ENCODE data around the gene GRID1. TPM values are rescaled to one million over a fixed set of nuclear protein-coding genes. Genes with fewer than 3 reads are reported as not detected.
A peak's percentile ranks its signal among the peaks of the same experiment; 100 is the strongest.

Gene GRID1
- total and polyA plus RNA-seq, 8 donors, result 0.31 to 8.5 (median 1.0) TPM; not detected in 1

DNA sequence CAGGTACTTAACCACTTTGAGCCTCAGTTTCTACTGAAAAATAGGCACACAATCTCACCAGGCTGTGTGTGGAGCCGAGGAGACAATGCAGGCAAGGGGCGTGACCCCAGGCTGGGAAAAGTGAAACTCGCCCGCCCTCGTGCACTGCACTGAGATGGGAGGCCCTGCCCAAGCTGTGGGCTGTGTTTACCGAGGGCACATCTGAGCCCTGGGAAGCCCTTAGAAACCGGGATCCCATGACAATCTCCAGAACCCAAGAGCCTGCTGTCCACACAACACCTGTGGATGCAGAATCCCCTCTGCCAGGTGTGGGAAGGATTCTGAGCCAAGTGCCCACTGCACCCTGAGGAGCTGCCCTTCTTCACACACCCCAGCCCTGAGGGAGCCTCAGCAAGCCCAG, 198.3 kb downstream of the GRID1 start:
- TF ChIP-seq, protein P1, sequence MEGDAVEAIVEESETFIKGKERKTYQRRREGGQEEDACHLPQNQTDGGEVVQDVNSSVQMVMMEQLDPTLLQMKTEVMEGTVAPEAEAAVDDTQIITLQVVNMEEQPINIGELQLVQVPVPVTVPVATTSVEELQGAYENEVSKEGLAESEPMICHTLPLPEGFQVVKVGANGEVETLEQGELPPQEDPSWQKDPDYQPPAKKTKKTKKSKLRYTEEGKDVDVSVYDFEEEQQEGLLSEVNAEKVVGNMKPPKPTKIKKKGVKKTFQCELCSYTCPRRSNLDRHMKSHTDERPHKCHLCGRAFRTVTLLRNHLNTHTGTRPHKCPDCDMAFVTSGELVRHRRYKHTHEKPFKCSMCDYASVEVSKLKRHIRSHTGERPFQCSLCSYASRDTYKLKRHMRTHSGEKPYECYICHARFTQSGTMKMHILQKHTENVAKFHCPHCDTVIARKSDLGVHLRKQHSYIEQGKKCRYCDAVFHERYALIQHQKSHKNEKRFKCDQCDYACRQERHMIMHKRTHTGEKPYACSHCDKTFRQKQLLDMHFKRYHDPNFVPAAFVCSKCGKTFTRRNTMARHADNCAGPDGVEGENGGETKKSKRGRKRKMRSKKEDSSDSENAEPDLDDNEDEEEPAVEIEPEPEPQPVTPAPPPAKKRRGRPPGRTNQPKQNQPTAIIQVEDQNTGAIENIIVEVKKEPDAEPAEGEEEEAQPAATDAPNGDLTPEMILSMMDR (IDR thresholded peaks at IDR 0.05), result no peak
- no peak for TF ChIP-seq POLR2AphosphoS5 (IDR thresholded peaks at IDR 0.05)
- no peak for TF ChIP-seq EP300 (IDR thresholded peaks at IDR 0.05)
- no peak for TF ChIP-seq POLR2A (IDR thresholded peaks at IDR 0.05)
- no peaks in the 10 kb centered on the region for H3K4me1 ChIP-seq
- H3K27me3 ChIP-seq, result no peaks in the 10 kb centered on the region
- peak in 1 of 2 donors; percentile 26 for DNase-seq
- H3K9me3 ChIP-seq, result no peaks in the 10 kb centered on the region
- H3K27ac ChIP-seq, result no peak overlapping the region
- no peak overlapping the region for H3K4me3 ChIP-seq
- no peaks in the 10 kb centered on the region for H3K36me3 ChIP-seq
- WGBS, 5 donors, result 26 to 55% (median 38%) methylated on average over 5 to 7 of the region's 7 CpGs
- intact Hi-C loops (cut with DNase I; ENCODE audit: low total_unique reads), result no loop called here

DNA sequence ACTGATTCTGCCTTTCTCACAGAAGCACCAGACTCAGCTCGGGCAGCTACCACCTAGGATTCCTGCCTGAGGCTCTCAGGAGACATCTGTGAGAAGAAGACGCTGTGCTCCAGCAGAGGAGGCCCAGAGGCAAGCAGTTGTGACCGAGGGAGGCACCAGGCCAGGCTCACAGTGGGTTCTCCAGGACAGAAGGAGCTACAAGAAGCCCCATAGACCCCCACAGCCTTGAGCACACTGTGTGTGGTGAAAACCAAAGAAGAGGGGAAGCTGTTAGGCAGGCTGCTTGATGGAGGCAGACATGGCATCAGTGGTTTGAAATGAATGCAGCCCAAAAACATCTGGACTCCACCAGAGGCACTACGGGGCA, 198.8 kb downstream of the GRID1 start:
- WGBS, 5 donors, result 56 to 90% (median 85%) methylated on average over 4 of the region's 4 CpGs
- DNase-seq, result no peak
- H3K4me3 ChIP-seq, result no peak overlapping the region
- TF ChIP-seq POLR2AphosphoS5 (IDR thresholded peaks at IDR 0.05), result no peak
- no peak for TF ChIP-seq POLR2A (IDR thresholded peaks at IDR 0.05)
- TF ChIP-seq, protein P1 (IDR thresholded peaks at IDR 0.05), result no peak
- no peaks in the 10 kb centered on the region for H3K36me3 ChIP-seq
- no peak overlapping the region for H3K27ac ChIP-seq
- intact Hi-C loops (cut with DNase I; ENCODE audit: low total_unique reads), result no loop called here
- no peaks in the 10 kb centered on the region for H3K9me3 ChIP-seq
- H3K4me1 ChIP-seq, result no peaks in the 10 kb centered on the region
- no peaks in the 10 kb centered on the region for H3K27me3 ChIP-seq

DNA sequence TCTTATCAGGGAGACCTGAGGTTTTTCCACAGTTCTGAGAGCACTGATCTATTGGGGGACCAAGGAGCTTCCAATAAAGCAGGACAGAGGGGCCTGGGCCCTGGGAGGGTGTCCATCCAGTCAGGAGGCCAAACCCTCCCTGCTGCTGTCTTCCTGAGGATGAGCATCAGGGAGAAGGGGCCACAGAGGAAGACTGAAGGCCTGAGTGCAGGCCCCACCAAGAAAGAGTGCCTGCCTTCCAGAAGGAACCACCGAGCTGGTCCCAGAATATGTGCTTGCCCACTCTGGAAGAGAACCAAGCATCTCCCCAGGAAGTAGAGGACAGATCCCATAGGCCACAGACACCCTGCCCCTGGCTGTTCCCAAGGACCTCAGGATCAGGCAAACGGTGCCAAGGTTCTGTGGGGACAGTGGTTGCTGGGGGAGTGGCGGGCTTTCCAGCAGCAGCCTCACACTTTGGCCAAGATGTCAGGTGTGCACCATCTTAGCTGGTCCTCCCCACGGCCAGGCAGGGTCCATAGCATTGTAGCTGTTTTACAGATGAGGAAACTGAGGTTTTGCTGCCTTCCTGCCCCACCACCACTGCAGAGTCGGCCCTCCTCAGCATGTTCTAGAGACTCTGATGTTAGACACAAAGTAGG, 199.4 kb downstream of the GRID1 start:
- 68 to 86% (median 83%) methylated on average over 1 to 5 of the region's 5 CpGs for WGBS, 5 donors
- no peak overlapping the region for H3K4me3 ChIP-seq
- TF ChIP-seq POLR2AphosphoS5 (IDR thresholded peaks at IDR 0.05) (no peak), EP300 (IDR thresholded peaks at IDR 0.05) (no peak), POLR2A (IDR thresholded peaks at IDR 0.05) (no peak)
- TF ChIP-seq, protein P1 (IDR thresholded peaks at IDR 0.05), result no peak
- H3K36me3 ChIP-seq, result no peaks in the 10 kb centered on the region
- intact Hi-C loops (cut with DNase I; ENCODE audit: low total_unique reads), result no loop called here
- H3K27ac ChIP-seq, result no peak overlapping the region
- no peak for DNase-seq
- no peaks in the 10 kb centered on the region for H3K27me3 ChIP-seq
- no peaks in the 10 kb centered on the region for H3K4me1 ChIP-seq
- no peaks in the 10 kb centered on the region for H3K9me3 ChIP-seq

DNA sequence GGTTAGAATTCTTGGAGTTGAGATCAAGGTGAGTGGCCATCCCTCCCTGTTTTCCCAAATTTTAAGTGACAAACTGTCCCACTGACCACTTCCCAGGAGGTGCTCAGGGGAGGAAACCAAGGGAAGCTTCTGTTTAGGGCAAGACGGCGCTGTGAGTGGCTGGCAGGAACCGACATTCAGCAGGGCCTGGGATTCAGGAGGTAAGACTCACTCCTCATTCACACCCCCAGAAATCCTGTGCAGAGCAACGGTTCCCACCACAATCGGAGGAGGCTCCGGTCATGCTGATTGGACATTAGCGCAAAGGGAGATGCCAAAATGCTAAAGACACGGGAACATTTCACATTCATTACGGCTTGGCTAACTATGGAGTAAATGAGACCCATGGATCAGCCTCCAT, 200.9 kb downstream of the GRID1 start:
- Histone ChIP-seq H3K36me3 (no peaks in the 10 kb centered on the region), H3K27ac (no peak overlapping the region), H3K4me1 (no peaks in the 10 kb centered on the region), H3K27me3 (no peaks in the 10 kb centered on the region), H3K4me3 (no peak overlapping the region), H3K9me3 (no peaks in the 10 kb centered on the region)
- no peak for DNase-seq
- 88 to 94% (median 91%) methylated on average over 9 of the region's 9 CpGs for WGBS, 5 donors
- intact Hi-C loops (cut with DNase I; ENCODE audit: low total_unique reads), result no loop called here
- TF ChIP-seq POLR2AphosphoS5 (IDR thresholded peaks at IDR 0.05) (no peak), POLR2A (IDR thresholded peaks at IDR 0.05) (no peak), EP300 (IDR thresholded peaks at IDR 0.05) (no peak)
- TF ChIP-seq, protein P1 (IDR thresholded peaks at IDR 0.05), result no peak
